Ovary (tissue), 9 donors: ENCODE measurements around the gene TRPM4. TPM values are rescaled to one million over a fixed set of nuclear protein-coding genes. Genes with fewer than 3 reads are reported as not detected.
"Not testable (repeated sequence)": the region's sequence is repeated elsewhere in the genome, so short reads cannot be mapped to it uniquely, and the experiment has no call there.

Experiments
- DNase-seq, 5 donors: peaks; one replicate each; pipeline ENCODE4 v3.0.0-alpha.2; 2019 to 2020
- H3K27ac ChIP-seq, 2 donors: fragments of 200-600 bp; one replicate each; pipeline versions ENCODE4 v1.5.1 to v1.8.0; 2019 to 2022
- H3K27me3 ChIP-seq: fragments of 200-600 bp; one replicate; pipeline ENCODE4 v1.8.0; 2022
- H3K36me3 ChIP-seq: fragments of 200-600 bp; sonication (generic); one replicate; pipeline ENCODE4 v1.5.1; 2019
- H3K4me1 ChIP-seq: one replicate; pipeline ENCODE4 v1.8.1; 2013; ENCODE audit warnings: mild to moderate bottlenecking, moderate library complexity; ENCODE audit not compliant: insufficient read depth
- H3K4me3 ChIP-seq: fragments of 200-600 bp; sonication (generic); one replicate; pipeline ENCODE4 v1.5.1; 2017
- H3K9me3 ChIP-seq, 2 donors: fragments of 200-600 bp in 1 of 2; sonication (generic) in 1 of 2; one replicate each; pipeline versions ENCODE4 v1.5.1 to v1.8.1; 2013 to 2019; ENCODE audit warnings: mild to moderate bottlenecking in 1 of 2, moderate library complexity in 1 of 2
- CTCF ChIP-seq, 3 donors: fragments of 450-650 bp in 2 of 3; fragments of 200-600 bp in 1 of 3; IDR thresholded peaks; one replicate each; pipeline versions ENCODE4 v1.5.1 to v1.8.0; 2016 to 2022; ENCODE audit warnings: antibody characterized with exemption in 3 of 3, mild to moderate bottlenecking in 1 of 3
- EP300 ChIP-seq: sonication (generic); formaldehyde crosslinking; IDR thresholded peaks from one replicate; pipeline ENCODE4 v1.6.1; 2017; ENCODE audit warnings: antibody characterized with exemption
- POLR2A ChIP-seq: fragments of 450-650 bp; IDR thresholded peaks from one replicate; pipeline ENCODE4 v1.6.1; 2017; ENCODE audit warnings: antibody characterized with exemption, mild to moderate bottlenecking, moderate library complexity
- WGBS, 3 donors: extraction: QIAGEN DNeasy Blood & Tissue Kit in 1 of 3; methylation state at CpG; one replicate each; pipeline versions ENCODE4 v1.1.5 to v1.1.7; 2013 to 2017; 5-methylcytosine and 5-hydroxymethylcytosine counted together
- intact Hi-C, 4 donors: fragments of 100-400 bp; cut with DNase I; formaldehyde crosslinking; loops; one replicate each; pipeline versions ENCODE4 v1.11.0 to v1.15.1; 2022 to 2023
- polyA plus RNA-seq, 2 donors: library from polyadenylated mRNA; stranded (reverse); fragments of 200-250 nt in 1 of 2; fragments of 350-450 nt in 1 of 2; fragmentation: Illumina TruSeq in 1 of 2; extraction: RNeasy Lipid Tissue Mini Kit (QIAGEN cat#74804) in 1 of 2; gene quantifications; one replicate each; pipeline ENCODE4 v1.2.3, GENCODE V29; 2013 to 2014
- total RNA-seq, 7 donors: library from RNA; depleted of rRNA in 2 of 7; stranded (reverse); fragments of >200 nt in 2 of 7; fragmentation: NEBNext Ultra II Directional in 3 of 7; extraction: Animal tissue kit (Norgen Biotek cat#: 25700) in 3 of 7; gene quantifications; one replicate each; pipeline versions ENCODE4 v1.1.0 to v1.2.4, GENCODE V29; 2016 to 2023
- donor health status: DM: no; HTN: no; CAD: no; lungs with moderate emphysema.
- donor health status: DM: no; HTN: no; CAD: no.
- donor health status: Bipolar disorder and iron deficiency.
- donor health status: DM: yes; HTN: yes; CAD: no.
- donor health status: DM: no; HTN: no; CAD: no.
- donor health status: DM: yes; HTN: yes; CAD: no.

The TRPM4 gene
- total and polyA plus RNA-seq, 9 donors = 1.1 to 12.2 (median 5.1) TPM

GRCh38 chr19:49145573-49146407 lies 11.8 kb upstream of the TRPM4 start:
- WGBS, 3 donors = 7 to 10% (median 8%) methylated on average over 30 of the region's 30 CpGs
- Histone ChIP-seq H3K36me3 (no peaks in the 10 kb centered on the region), H3K27ac (no peak overlapping the region), H3K27me3 (no peaks in the 10 kb centered on the region), H3K4me3 (no peak overlapping the region), H3K4me1 (peaks cover 4% of the 10 kb centered on the region), H3K9me3 (no peaks in the 10 kb centered on the region)
- peak; percentile 40 to 54 (median 50) for TF ChIP-seq CTCF (IDR thresholded peaks at IDR 0.05)
- no peak for TF ChIP-seq POLR2A
- DNase-seq = peak; percentile 46 to 84 (median 71)
- intact Hi-C loops = loop anchor here in 3 of 4 donors (5.0 to 10.0 kb wide), 2 partner anchors 43 to 51 kb away; no protein-coding TSS in a partner anchor

DNA sequence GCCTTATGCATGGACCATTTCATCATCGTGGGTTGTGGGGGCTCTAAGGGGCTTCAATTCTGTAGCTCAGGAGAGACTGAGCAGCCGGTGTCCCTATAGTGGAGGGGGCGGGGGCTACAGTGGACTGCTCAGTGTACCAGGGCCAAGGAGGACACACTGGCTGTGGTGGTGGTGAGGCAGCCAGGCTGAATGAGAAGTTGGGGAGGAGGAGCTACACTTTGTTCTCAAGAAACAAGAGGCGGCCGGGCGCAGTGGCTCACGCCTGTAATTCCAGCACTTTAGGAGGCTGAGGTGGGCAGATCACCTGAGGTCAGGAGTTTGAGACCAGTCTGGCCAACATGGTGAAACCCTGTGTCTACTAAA lies 11.2 kb upstream of the TRPM4 start:
- not testable (repeated sequence) for H3K27me3 ChIP-seq, H3K4me3 ChIP-seq, H3K4me1 ChIP-seq, H3K9me3 ChIP-seq, H3K27ac ChIP-seq, H3K36me3 ChIP-seq, DNase-seq
- WGBS, 3 donors = 33 to 44% (median 41%) methylated on average over 7 of the region's 7 CpGs
- intact Hi-C loops = loop anchor here in 3 of 4 donors (5.0 to 10.0 kb wide), 2 partner anchors 44 to 52 kb away; no protein-coding TSS in a partner anchor

DNA sequence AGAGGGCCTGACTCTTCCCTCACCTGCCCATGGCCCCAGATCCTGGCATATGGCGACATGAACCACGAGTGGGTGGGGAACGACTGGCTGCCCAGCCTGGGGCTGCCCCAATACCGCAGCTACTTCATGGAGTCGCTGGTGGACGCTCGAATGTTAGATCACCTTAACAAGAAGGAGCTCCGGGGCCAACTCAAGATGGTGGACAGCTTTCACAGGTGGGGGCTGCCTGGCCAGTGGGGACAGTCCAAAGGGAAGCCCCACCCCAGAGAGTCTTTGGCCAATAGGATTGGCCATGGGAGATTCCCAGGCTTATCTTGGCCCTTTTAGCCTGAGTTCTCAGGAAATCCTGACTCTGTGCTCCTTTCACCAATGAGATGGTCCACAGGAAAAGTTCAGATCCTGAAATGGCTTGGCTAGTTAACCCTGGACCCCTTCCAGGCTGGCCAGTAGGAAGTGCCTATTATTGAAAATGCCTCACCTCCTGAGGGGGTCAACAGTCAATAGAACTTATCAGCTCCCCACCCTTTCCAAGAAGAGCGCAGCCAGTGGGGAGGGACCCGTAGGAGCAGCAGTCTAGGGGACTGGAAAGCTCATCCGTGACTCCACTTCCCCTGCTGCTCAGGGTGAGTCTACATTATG lies 9.4 kb upstream of the TRPM4 start:
- no peak overlapping the region for H3K4me3 ChIP-seq
- intact Hi-C loops = loop anchor here in 3 of 4 donors (5.0 to 10.0 kb wide), 2 partner anchors 46 to 53 kb away; no protein-coding TSS in a partner anchor
- H3K4me1 ChIP-seq = peaks cover 4% of the 10 kb centered on the region
- no peak for DNase-seq
- no peak for TF ChIP-seq POLR2A
- H3K9me3 ChIP-seq = no peaks in the 10 kb centered on the region
- H3K36me3 ChIP-seq = no peaks in the 10 kb centered on the region
- no peak overlapping the region for H3K27ac ChIP-seq
- H3K27me3 ChIP-seq = no peaks in the 10 kb centered on the region
- 72 to 83% (median 76%) methylated on average over 11 of the region's 11 CpGs for WGBS, 3 donors

GRCh38 chr19:49148784-49149651 lies 8.6 kb upstream of the TRPM4 start:
- Histone ChIP-seq H3K27ac (peak overlapping the region in 1 of 2 donors; percentile 33), H3K27me3 (no peaks in the 10 kb centered on the region), H3K9me3 (no peaks in the 10 kb centered on the region), H3K4me3 (peak overlapping the region; percentile 42), H3K4me1 (peaks cover 4% of the 10 kb centered on the region), H3K36me3 (no peaks in the 10 kb centered on the region)
- TF ChIP-seq POLR2A (no peak), CTCF (IDR thresholded peaks at IDR 0.05) (no peak), EP300 (no peak)
- peak; percentile 97 to 99 (median 99) for DNase-seq
- 1 to 2% (median 1%) methylated on average over 48 to 49 of the region's 49 CpGs for WGBS, 3 donors
- intact Hi-C loops = loop anchor here in 3 of 4 donors (5.0 to 10.0 kb wide), 2 partner anchors 47 to 54 kb away; no protein-coding TSS in a partner anchor

DNA sequence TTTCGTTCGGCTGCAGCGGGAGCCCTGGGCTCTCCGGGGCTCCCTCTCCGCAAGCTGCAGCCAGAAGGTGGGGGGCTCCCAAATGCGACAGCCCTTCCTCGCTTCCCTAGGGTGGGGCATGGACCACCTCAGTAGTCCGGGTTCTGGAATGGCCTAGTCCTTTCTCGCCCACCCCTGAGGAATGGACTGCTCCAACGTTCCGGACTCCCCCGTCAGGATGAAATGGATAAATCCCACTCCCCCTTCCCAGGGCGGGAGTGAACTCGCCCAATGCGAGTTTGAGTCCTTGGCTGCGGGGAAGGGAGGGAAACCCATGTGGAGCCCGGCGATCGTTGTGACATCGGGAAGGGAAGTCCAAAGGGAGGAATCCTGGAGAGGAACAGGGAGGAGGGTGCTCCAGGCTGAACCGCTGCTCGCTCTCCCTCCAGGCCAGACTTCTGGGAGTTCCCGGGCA lies 7.9 kb upstream of the TRPM4 start:
- peak; percentile 62 to 83 (median 77) for DNase-seq
- TF ChIP-seq EP300 (no peak), POLR2A (no peak), CTCF (IDR thresholded peaks at IDR 0.05) (peak in 1 of 3 donors; percentile 10)
- WGBS, 3 donors = 0 to 1% (median 0%) methylated on average over 23 of the region's 23 CpGs
- H3K36me3 ChIP-seq = no peaks in the 10 kb centered on the region
- H3K4me1 ChIP-seq = peaks cover 4% of the 10 kb centered on the region
- no peaks in the 10 kb centered on the region for H3K27me3 ChIP-seq
- H3K9me3 ChIP-seq = no peaks in the 10 kb centered on the region
- intact Hi-C loops = loop anchor here in 3 of 4 donors (5.0 to 10.0 kb wide), 2 partner anchors 47 to 55 kb away; no protein-coding TSS in a partner anchor
- H3K27ac ChIP-seq = peak overlapping the region in 1 of 2 donors; percentile 33
- H3K4me3 ChIP-seq = peak overlapping the region; percentile 42
